ENCODE data around the gene AARS1.
A peak's percentile ranks its signal among the peaks of the same experiment; 100 is the strongest.
"Not testable (repeated sequence)": the region's sequence is repeated elsewhere in the genome, so short reads cannot be mapped to it uniquely, and the experiment has no call there.

The AARS1 gene

GRCh38 chr16:70289229-70290094 is at the start of gene AARS1:
AARS1 (minus strand) TSS chr16:70289506; CDS start chr16:70282763, 6,743 bp downstream.
- DNase-seq = peak; percentile 84

DNA sequence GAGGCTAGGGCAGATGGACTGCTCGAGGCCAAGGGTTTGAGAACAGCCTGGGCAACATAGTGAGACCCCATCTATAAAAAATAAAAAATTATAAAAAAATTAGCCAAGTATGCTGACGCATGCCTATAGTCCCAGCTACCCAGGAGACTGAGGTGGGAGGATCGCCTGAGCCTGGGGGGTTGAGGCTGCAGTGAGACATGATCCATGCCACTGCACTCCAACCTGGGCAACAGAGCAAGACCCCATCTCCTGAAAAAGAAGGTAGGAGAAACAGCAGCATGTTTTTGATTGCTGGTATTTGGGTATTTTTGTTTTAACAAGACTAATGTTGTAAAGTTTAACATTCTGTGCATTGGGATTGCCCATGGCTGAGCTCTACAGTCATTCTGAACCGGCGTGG is 48.5 kb upstream of the AARS1 start:
- no peak for DNase-seq

- DNase-seq = not testable (repeated sequence)
Observed at GRCh38 chr16:70332728-70333127, 43.4 kb upstream of the AARS1 start.

DNA sequence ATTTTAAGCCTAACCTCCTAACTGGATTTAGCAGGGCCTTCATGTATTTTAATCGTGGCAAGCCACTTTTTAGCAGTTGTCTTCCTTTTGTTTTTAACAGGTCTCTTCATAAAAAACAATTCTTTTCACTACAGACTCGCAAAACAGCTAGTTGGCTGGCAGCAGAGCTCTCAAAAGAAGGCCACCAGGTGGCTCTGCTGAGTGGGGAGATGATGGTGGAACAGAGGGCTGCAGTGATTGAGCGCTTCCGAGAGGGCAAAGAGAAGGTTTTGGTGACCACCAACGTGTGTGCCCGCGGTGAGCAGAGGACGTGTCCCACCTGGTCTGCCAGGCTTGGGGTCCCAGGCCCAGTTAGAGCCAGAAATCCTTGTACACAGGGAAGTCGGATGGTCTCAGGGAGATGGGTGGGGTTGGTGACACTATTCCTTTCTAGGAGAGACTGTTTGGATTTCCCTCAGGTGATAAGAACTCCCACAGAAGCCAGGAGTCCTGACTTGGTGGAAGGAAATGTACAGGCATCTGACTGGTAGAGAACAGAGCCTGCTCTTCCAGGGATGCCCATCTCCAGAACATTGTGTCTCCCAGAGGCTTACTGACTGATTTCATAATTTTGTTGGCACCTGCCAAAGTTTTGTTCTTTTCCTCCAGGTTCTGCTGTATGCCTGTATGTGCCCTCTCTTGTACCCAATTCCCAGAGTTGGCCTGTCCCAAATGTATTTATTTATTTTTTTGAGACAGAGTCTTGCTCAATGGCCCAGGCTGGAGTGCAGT is 42.5 kb upstream of the AARS1 start:
- DNase-seq = no peak

GRCh38 chr16:70331091-70331490 is 41.8 kb upstream of the AARS1 start:
- DNase-seq = no peak

- DNase-seq = no peak
Observed at GRCh38 chr16:70324998-70325747, 35.9 kb upstream of the AARS1 start.

DNA sequence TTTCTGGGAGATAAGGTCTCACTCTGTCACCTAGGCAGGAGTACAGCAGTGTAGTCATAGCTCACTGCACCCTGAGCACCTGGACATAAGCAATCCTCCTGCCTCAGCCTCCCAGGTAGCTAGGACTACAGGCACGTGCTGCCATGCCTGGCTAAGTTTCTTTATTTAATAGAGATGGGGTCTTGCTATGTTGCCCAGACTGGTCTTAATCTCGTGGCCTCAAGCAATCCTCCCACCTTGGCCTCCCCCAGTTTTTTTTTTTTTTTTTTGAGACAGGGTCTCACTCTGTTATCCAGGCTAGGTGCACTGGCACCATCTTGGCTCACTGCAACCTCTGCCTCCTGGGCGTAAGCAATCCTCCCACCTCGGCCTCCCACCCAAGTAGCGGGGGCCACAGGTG is 30.8 kb upstream of the AARS1 start:
- no peak for DNase-seq

GRCh38 chr16:70307726-70308125 is 18.4 kb upstream of the AARS1 start:
- DNase-seq = not testable (repeated sequence)

- no peak for DNase-seq
Observed at GRCh38 chr16:70306880-70307279, 17.6 kb upstream of the AARS1 start.

DNA sequence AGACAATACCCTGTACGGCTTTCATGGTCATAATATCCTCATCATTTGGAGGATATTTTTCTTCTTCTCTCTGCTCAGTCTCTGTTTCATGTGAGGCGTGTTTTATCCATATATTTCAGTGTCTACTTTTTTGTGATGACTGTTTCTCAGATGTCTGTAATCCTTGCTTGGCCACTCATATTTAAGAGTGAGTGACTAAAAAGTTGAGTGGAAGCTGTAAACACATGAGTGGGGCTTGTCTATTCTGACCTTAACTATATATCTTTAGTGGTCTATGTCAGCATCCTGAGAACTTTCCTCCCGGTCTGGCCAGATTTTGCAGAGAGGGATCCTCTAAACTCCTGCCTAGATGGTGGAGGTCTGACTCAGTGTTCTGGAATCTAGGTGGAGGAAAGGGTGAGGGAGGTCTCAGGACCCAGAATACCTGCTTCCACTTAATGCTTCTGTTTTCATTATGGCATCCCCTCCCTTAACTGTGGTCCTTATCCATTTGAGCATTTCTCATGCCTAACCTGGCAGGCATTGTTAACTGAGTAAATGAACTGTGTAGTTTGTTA is 15.7 kb upstream of the AARS1 start:
- peak; percentile 46 for DNase-seq

DNA sequence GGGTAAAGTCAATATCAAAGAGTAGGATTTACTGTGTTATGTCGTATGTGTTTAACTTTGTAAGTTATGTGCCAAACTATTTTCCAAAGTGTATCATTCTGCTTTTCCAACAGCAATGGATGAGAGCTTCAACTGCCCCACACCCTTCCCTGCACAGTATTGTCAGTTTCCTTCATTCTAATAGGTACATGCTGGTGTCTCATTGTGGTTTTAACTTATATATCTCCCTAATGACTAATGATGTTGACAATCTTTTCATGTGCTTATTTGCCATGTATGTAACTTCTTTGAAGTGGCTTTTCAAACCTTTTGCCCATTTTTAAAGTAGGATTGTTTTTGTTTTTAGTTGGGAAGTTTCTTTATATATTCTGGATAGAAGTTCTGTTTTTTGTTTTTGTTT is 13.4 kb upstream of the AARS1 start:
- DNase-seq = no peak

DNA sequence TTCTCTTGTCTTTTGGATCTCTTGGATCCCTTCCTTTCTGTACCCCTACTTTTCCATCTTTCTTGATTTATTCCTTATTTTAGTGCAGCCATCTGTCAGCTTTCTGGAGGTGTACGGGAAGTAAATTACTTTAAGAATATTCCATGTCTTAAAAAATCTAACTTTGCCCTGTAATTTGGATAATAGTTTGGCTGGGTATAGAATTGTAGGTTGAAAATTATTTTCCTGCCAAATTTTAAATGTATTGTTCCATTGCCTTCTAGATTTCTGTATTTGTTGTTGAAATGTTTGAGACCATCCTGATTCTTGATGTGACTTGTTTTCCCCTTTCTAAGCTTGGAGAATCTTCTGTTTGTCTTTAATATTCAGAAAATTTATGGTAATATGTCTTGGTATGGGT is 11.8 kb upstream of the AARS1 start:
- DNase-seq = no peak

- peak; percentile 67 for DNase-seq
Observed at GRCh38 chr16:70298988-70299938, 10.0 kb upstream of the AARS1 start, which contains the start of gene DDX19B. DDX19B (plus strand) TSS chr16:70299186; CDS start chr16:70299298, 112 bp downstream.

DNA sequence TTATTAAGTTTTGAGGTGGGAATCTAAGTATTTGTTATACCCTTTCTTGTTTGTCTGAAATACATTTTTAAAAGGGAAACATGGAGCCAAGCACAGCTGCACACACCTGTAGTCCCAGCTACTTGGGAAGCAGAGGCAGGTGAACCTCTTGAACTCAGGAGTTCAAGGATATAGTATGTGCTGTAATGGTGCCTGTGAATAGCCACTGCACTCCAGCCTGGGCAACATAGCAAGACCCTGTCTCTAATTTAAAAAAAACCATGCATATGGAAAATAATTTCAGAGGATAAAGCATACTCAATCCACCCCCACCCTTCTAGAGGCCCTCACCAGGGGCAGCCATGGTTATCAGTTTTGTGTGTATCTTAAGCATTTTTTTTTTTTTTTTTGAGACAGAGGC is 6.3 kb upstream of the AARS1 start:
- no peak for DNase-seq

GRCh38 chr16:70294385-70295025 is 5.2 kb upstream of the AARS1 start:
- DNase-seq = no peak

DNA sequence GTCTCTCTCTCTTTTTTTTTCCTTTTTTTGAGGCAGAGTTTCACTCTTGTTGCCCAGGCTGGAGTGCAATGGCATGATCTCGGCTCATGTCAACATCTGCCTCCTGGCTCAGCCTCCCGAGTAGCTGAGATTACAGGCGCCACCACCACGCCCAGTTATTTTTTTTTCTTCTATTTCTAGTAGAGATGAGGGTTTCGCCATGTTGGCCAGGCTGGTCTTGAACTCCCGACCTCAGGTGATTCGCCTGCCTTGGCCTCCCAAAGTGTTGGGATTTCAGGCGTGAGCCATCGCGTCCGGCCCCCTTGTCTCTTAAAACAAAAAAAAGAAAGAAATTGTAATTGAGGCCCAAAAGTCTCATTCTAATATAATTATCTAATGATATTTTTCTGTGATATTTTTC is 2.8 kb upstream of the AARS1 start:
- not testable (repeated sequence) for DNase-seq

GRCh38 chr16:70290949-70291519 is 1.7 kb upstream of the AARS1 start:
- no peak for DNase-seq

DNA sequence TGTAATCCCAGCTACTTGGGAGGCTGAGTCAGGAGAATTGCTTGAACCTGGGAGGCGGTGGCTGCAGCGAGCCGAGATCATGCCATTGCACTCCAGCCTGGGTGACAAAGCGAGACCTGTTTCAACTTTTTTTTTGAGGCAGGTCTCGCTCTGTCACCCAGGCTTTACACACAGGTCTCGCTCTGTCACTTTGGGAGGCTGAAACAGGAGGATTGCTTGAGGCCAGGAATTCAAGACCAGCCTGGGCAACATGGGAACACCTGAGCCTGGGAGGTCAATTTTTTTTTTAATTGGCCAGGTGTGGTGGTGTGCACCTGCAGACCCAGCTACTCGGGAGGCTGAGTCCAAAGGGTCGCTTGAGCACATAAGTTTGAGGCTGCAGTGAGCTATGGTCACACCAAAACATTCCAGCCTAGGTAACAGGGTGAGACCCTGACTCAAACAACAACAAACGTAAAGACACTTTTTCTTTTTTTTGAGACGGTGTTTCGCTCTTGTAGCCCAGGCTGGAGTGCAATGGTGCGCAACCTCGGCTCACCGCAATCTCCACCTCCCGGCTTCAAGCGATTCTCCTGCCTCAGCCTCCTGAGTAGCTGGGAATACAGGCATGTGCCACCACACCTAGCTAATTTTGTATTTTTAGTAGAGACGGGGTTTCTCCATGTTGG is 1.9 kb downstream of the AARS1 start:
- not testable (repeated sequence) for DNase-seq

- DNase-seq = no peak
Observed at GRCh38 chr16:70276392-70276791, 12.9 kb downstream of the AARS1 start.

DNA sequence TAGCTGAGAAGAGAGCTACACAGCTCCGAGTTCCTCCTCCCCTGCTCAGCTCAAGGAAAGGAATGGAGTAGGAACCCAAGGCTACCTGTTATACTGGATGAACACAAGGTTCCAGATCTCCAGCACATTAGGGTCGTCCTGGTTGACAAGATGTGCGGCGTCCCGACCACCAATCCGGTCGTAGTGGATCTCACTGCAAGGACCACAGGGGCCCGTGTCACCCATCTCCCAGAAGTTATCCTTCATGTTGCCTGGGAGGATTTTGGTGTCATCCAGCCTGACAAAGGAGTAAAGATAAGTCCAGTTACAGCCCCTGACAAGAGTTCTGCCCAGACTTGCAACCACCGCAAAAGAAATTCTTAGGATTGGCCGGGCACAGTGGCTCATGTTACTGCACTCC is 17.6 kb downstream of the AARS1 start:
- no peak for DNase-seq

Measured in 8988T (cell line).